GM18909 (cell line): ENCODE results near the gene HDAC9.
A peak's percentile ranks its signal among the peaks of the same experiment; 100 is the strongest.

Experiments used
- ATAC-seq: cut with Tn5 transposase; IDR thresholded peaks from one replicate; pipeline ENCODE4 v1.9.1; 2021; ENCODE audit warnings: mild to moderate bottlenecking; ENCODE audit not compliant: unreplicated experiment, poor library complexity

The HDAC9 gene

GRCh38 chr7:18644981-18645380, 149.4 kb downstream of the HDAC9 start:
- ATAC-seq: no peak

DNA sequence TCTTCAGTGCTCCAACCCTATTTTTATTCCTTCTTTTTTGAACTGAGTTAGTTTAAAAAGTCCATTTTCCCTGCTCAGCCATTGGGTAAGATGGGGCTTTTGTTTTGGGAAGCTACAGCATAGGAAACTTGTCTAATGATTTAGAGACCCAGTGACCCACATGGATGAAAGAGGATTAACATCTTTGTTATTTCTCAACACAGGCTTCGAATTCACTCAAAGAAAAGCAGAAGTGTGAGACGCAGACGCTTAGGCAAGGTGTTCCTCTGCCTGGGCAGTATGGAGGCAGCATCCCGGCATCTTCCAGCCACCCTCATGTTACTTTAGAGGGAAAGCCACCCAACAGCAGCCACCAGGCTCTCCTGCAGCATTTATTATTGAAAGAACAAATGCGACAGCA, 152.0 kb downstream of the HDAC9 start:
- ATAC-seq: no peak

- ATAC-seq: no peak
Measured at GRCh38 chr7:18648849-18649758, 153.6 kb downstream of the HDAC9 start.

GRCh38 chr7:18653381-18654155, 158.0 kb downstream of the HDAC9 start:
- ATAC-seq: no peak

DNA sequence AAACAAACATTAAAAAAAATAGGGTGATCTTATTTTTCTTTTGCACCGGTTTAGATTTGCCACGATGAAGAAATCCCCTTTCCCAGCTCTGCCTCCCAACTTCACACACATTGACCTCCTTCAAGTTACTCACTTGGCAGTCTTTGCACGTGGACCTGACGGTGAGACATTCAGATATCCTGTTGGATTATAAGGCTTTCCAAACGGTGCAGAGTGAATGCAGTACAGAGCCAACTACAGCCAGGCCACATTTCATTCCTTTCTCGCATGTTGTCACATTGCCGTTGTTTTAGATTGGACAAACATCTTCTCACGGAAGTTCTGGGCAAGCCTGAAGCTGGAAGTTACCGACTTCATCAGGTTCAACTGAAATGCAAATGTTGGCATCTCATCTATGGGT, 159.2 kb downstream of the HDAC9 start:
- ATAC-seq: no peak

GRCh38 chr7:18655506-18655905, 160.0 kb downstream of the HDAC9 start:
- ATAC-seq: no peak

DNA sequence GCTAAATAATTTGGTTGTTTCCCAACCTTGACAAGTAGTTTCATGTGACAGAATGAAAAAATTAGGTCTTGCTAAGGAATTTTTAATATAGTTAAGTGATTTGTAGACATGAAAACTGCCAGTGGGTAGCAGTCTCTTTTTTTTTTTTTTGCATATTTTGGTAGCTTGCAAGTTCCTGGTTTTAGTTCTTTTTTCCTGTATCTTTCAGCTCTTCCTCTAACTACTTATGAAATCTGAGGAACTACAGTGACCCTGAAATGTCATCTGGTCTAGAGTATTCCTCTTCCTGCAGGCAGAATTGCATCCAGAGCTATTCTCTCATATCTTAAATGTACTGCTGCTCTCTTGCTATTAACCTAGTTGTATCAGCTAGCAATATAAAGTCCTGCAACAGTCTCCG, 160.4 kb downstream of the HDAC9 start:
- no peak for ATAC-seq

DNA sequence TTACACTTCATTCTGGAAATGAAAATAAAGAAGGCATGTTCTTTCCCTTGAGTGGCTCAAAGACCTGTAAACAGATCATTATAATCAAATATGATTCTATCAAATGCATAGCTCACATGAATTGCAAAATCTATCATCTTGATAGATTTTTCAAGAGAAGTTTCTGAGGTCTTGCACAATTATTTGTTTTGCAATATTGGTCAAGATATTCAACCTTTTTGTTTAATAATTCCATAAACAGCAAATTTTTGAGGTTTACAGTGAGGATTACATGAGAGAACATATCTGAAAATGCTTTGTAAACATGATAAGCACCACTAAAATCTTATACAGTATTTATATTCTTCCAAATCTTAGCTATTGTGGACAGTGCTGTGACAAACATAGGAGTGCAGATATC, 160.8 kb downstream of the HDAC9 start:
- no peak for ATAC-seq

DNA sequence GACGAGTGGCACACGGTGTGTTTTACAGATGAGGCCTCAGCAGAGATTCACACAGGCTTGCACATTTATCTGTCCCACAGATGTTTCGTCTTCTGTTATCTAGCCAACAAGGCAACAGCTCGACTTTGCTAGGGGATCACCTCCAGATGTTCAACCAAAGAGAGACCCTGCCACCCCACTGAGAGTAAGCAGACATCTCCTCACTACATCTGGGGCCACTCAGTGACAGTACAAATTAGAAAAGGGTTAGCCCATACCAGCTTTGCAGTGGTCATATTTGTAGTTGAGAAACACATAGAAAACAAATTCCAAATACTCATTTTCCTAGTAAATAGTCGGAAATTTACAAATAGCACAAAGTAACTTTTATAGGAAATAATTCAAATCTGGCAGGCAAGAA, 164.2 kb downstream of the HDAC9 start:
- no peak for ATAC-seq

GRCh38 chr7:18663321-18663720, 167.8 kb downstream of the HDAC9 start:
- no peak for ATAC-seq

DNA sequence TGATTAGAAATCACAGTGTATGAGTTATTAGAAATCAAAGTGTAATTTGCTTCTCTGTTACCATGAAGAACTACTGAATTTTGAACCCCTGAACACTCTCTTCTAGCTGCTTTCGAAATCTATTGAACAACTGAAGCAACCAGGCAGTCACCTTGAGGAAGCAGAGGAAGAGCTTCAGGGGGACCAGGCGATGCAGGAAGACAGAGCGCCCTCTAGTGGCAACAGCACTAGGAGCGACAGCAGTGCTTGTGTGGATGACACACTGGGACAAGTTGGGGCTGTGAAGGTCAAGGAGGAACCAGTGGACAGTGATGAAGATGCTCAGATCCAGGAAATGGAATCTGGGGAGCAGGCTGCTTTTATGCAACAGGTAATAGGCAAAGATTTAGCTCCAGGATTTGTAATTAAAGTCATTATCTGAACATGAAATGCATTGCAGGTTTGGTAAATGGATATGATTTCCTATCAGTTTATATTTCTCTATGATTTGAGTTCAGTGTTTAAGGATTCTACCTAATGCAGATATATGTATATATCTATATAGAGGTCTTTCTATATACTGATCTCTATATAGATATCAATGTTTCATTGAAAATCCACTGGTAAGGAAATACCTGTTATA, 170.7 kb downstream of the HDAC9 start:
- peak; percentile 99 for ATAC-seq

- no peak for ATAC-seq
Measured at GRCh38 chr7:18667466-18667865, 171.9 kb downstream of the HDAC9 start.

DNA sequence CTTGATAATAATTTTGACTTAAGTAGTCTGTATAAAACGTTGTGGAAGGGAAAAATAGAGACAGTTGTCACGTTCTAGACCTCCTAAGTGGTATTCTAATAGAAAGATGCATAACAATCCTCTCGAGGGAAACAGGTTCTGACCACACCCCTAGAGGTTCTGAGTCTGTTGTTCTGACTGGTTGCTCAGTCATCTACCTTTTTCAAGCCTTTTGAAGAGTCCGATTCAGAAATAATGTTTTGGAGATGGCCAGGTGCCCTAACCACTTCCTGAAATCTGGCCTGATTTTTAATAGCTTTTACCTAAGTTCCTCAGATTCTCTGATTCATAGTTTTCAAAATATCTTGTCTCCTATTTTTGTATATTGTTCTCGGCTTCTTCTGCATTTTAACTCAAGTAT, 175.6 kb downstream of the HDAC9 start:
- no peak for ATAC-seq

DNA sequence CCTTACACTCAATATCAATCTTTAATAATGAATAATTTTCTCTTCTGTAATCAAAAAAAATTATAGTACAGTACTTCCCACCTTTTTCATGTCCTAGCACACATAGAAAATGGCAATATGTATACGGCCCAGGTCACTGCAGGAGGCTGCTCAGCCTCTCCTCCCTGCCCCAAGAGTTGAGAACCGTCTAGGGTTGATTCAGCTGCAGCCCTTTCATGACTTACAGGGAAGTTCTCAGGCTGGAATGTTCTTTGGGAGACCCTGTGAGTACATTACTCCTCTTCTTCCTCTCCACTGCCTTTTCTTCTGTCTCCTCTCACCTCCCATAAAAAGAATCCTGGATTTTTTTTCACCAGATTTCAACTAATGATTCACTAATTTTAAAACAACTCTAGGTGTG, 180.0 kb downstream of the HDAC9 start:
- no peak for ATAC-seq

DNA sequence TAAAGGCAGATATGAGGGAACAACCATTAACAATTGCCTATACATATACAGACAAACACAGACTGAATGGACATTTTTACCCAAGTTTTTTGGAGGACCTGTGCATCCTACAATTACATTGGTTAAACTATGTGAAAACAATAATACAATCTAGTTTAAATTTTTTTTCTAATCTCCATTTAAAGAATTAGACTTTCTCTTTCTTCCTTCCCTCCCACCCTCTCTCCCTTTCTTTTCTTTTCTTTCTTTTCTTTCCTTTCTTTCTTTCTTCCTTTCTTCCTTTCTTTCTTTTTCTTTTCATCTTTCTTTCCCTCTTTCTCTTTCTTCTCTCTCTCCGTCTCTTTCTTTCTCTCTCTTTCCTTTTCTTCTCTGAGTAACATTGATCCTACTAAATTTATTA, 183.7 kb downstream of the HDAC9 start:
- ATAC-seq: no peak

DNA sequence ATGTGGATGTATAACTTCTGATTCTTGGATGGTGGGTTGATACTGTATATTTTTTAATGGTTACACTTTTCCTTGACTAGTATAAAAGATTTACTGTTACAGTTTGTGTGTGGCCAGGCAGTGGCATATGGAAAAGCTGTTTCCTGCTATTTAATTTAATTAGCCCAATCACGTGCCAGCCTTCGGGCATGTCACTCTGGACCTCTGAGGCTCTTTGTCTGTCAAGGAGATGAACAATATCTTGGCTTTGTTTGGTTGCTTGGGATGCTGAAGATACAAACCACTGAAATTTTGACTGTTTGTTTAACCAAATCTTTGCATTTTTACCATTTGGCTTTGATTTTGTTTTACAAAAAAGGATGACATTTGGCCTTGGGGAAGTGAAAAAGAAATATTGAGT, 185.0 kb downstream of the HDAC9 start:
- ATAC-seq: no peak

GRCh38 chr7:18684916-18685315, 189.4 kb downstream of the HDAC9 start:
- ATAC-seq: no peak

DNA sequence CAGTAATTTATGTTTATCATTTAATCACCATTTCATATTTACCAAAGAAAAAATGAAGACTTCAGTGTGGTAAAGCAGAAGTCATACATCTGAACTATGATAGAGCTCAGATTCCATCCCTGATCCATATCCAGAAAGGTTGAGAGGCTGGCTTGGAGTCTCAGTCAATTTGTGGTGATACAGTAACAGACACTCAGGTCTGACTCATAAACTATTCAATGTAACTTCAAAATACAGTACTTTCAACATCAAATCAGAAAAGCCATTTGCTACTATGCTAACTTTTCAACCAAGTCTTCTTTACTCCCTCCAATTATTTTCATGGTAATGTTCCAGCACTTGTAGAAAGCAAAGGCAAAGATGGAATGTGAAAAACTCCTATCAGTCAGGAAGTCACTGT, 190.4 kb downstream of the HDAC9 start:
- no peak for ATAC-seq

DNA sequence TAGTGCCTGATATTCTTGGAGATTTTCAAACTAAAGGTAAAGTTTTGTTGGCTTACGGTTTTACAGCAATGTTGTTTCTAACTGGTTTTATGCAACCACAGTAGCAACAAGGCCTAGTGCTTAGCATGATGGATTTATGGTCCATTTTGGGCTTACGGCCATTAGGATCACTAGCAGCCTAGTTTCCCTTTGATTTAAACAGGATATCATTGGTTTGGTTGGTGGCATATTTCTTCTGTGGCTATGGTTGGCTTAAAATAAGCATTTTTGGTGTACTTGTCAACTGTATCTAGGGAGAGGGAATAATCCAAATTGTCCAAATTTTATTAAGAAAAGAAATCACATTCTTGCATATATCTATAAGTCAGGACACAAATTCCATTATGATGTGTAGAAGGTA, 194.0 kb downstream of the HDAC9 start:
- no peak for ATAC-seq

DNA sequence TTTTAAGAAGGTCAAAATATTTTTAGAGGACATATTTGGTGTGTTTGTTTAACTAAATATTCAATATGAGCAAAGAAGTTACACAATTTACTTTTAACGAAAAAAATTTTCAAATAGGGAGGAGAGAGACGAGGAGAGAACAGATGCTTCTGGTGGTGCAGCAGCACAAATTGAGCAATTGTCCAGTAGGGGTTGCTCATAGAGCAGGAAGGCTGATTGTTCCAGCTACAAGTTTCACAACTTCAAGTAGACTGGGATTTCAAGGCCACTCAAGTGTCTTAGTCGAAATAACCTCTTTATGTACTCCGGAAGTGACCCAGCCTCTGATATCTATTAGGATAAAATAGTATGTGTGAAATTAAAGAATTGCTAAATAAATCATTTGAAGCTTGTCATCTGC, 197.9 kb downstream of the HDAC9 start:
- no peak for ATAC-seq

GRCh38 chr7:18693816-18694215, 198.3 kb downstream of the HDAC9 start:
- ATAC-seq: no peak
